H54 (cell line): Measurements from ENCODE around the gene MPHOSPH10.
A peak's percentile ranks its signal among the peaks of the same experiment; 100 is the strongest.
"Not testable (repeated sequence)": the region's sequence is repeated elsewhere in the genome, so short reads cannot be mapped to it uniquely, and the experiment has no call there.

Experiments
- DNase-seq: peaks from one replicate; pipeline ENCODE4 v3.0.0; 2011; ENCODE audit warnings: low spot score, mixed read lengths; ENCODE audit not compliant: insufficient read length
- FAIRE-seq: peaks from 3 replicates; lab custom pipeline; 2011; peaks lifted over from hg19 to GRCh38; lab: Jason Lieb, UNC
- POLR2A ChIP-seq: IDR thresholded peaks from 2 replicates; pipeline ENCODE4 v1.6.1; 2011; ENCODE audit warnings: low read depth, mild to moderate bottlenecking, low read length

MPHOSPH10 gene

GRCh38 chr2:71174207-71174606 is 43.8 kb downstream of the MPHOSPH10 start:
- FAIRE-seq (no peak), DNase-seq (no peak)
- TF ChIP-seq POLR2A = no peak

GRCh38 chr2:71178836-71179235 is 48.4 kb downstream of the MPHOSPH10 start:
- not testable (repeated sequence) for DNase-seq, FAIRE-seq

GRCh38 chr2:71181316-71181715 is 50.9 kb downstream of the MPHOSPH10 start:
- DNase-seq (no peak), FAIRE-seq (no peak)
- no peak for TF ChIP-seq POLR2A

GRCh38 chr2:71183306-71184115 is 53.1 kb downstream of the MPHOSPH10 start:
- not testable (repeated sequence) for DNase-seq, FAIRE-seq

GRCh38 chr2:71186973-71187372 is 56.5 kb downstream of the MPHOSPH10 start:
- no peak for FAIRE-seq
- DNase-seq = no peak
- TF ChIP-seq POLR2A = no peak

DNA sequence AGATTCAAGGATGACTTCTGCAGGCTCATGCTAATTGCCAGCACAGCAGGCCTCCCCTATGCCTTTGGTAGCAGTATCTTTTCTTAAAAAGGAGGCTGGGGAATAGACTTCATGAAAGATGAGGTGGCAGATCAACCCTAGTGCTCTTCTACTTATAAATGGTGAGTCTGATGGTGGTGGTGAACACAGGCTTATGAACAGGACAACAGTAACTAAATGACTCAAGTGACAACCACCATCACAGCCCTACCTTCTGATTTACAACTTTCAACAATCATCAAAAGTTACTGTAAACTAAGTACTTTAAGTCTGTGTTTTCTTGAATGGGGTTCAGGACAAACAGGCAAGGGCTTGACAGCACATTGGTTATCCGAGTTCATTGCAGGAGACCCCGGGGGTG is 57.2 kb downstream of the MPHOSPH10 start:
- DNase-seq (no peak), FAIRE-seq (no peak)
- TF ChIP-seq POLR2A = no peak

DNA sequence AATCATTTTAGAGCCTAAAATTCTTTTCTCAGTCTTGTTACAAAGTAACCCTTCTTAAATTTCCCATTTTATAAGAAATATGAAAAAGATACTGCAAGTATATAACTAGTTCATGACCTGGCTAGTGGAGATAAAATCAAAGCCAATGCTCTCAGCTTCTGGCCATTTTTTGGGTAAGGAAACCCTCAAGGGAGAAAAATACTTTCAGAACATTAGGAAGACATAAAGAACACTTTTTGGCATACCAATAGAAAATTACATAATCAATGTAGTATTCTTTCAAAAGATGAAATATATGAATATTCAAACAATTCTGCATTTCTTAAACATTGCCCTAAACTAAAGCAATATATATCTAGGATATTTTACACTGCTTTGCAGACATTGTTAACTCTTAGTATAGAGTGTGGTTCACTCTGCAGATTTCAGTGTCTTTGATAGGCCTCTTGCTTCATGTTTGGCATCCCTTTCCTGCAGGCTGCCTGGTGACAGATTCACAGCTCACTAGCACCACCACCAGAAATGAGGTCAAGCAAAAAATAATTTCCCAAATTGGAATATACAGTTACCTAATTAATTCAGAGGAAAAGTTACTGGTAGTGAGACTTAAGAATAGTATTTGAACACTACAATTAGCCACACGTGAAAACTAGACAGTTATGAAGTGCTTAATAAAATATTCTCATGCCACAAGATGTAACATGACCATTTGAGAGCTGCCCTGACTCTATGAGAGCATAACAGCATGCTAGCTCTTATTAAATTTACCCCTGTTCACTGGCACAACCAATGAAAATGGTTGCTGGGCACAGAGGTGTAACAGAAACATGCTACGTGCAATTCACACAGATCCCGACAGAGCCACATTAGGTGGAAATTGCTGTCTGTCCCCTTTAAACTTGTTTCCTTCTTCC is 60.5 kb downstream of the MPHOSPH10 start:
- DNase-seq (no peak), FAIRE-seq (peak; percentile 73)
- TF ChIP-seq POLR2A = no peak

GRCh38 chr2:71191570-71191943 is 61.1 kb downstream of the MPHOSPH10 start:
- FAIRE-seq (no peak), DNase-seq (no peak)
- no peak for TF ChIP-seq POLR2A
